K562 (cell line): ENCODE measurements around the gene XIRP1. TPM values are rescaled to one million over a fixed set of nuclear protein-coding genes. Genes with fewer than 3 reads are reported as not detected.
A peak's percentile ranks its signal among the peaks of the same experiment; 100 is the strongest.

Experiments
- HDAC3 ChIP-seq: fragments of 450-650 bp; IDR thresholded peaks from 2 replicates; pipeline ENCODE4 v1.6.1; 2018; ENCODE audit warnings: borderline replicate concordance, mild to moderate bottlenecking, moderate library complexity; ENCODE audit not compliant: partially characterized antibody
- MTA3 ChIP-seq: fragments of 450-650 bp; formaldehyde crosslinking; IDR thresholded peaks from 2 replicates; pipeline ENCODE4 v1.6.1; 2017; ENCODE audit warnings: mild to moderate bottlenecking, borderline replicate concordance
- RBM25 ChIP-seq: fragments of 200-400 bp; formaldehyde crosslinking; IDR thresholded peaks from 2 replicates; pipeline ENCODE4 v1.6.1; 2018; ENCODE audit warnings: low read length, low read depth, moderate library complexity; ENCODE audit not compliant: severe bottlenecking
- polyA plus RNA-seq, 8 experiments: library from polyadenylated mRNA; depleted of rRNA in 4 of 8; stranded (reverse) in 5 of 8; unstranded in 3 of 8; fragments of >200 nt; fragmentation: Nextera tagmentation in 2 of 8; fragmentation: Illumina TruSeq in 1 of 8; extraction: Ambion mirVana in 2 of 8; extraction: Trizol in 1 of 8; gene quantifications; 2 replicates each; pipeline versions ENCODE4 v1.2.1 to v1.2.3, GENCODE V29; 2011 to 2014; ENCODE audit warnings: inconsistent platforms in 1 of 8, missing spikeins in 1 of 8
- total RNA-seq, 7 experiments: library from RNA; depleted of rRNA in 6 of 7; stranded (reverse); fragments of >200 nt in 6 of 7; fragmentation: Illumina TruSeq in 2 of 7; extraction: Trizol in 2 of 7; gene quantifications; 2 replicates each; pipeline versions ENCODE4 v1.2.1 to v1.2.3, GENCODE V29; 2011 to 2021; ENCODE audit warnings: low replicate concordance in 1 of 7
- TF ChIP-seq, protein P1 (sequence below): fragments of 250-450 bp; sonication (Bioruptor Pico); IDR thresholded peaks from 2 replicates; pipeline ENCODE4 v1.4.0; 2020
- TF ChIP-seq, protein P2 (sequence below): fragments of 450-650 bp; IDR thresholded peaks from 2 replicates; pipeline ENCODE4 v1.6.1; 2016; ENCODE audit warnings: mild to moderate bottlenecking, moderate library complexity
- TF ChIP-seq, protein P3 (sequence below): sonication (generic); formaldehyde crosslinking; IDR thresholded peaks from 2 replicates; pipeline ENCODE4 v1.8.0; 2022; ENCODE audit warnings: missing genetic modification reagents, mild to moderate bottlenecking, borderline replicate concordance

The XIRP1 gene
- total and polyA plus RNA-seq, 9 of the 15 experiments (the other 6 are each of a cell fraction or from before 2014, with no cell fraction given): 0.03 to 0.27 (median 0.08) TPM; not detected in 3

DNA sequence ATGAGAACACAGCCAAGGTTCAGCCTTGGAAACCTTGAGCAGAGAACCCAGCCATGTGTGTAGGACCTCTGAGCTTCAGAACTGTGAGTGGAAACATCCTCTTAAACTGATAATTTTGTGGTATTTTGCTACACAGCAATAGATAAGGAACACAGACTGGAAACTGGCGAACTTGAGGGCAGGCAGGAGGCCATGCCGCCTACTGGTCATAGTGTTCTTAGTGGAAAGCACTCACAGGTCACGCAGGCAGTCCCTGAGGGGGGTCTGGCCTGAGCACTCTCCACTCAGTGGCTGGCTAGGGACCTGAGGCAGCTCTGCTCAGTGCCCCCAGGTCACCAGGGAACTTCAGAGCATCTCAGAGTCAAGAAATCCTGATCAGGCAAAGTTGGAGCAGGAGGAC lies 9.7 kb upstream of the XIRP1 start (continued):
- TF ChIP-seq, protein P1, sequence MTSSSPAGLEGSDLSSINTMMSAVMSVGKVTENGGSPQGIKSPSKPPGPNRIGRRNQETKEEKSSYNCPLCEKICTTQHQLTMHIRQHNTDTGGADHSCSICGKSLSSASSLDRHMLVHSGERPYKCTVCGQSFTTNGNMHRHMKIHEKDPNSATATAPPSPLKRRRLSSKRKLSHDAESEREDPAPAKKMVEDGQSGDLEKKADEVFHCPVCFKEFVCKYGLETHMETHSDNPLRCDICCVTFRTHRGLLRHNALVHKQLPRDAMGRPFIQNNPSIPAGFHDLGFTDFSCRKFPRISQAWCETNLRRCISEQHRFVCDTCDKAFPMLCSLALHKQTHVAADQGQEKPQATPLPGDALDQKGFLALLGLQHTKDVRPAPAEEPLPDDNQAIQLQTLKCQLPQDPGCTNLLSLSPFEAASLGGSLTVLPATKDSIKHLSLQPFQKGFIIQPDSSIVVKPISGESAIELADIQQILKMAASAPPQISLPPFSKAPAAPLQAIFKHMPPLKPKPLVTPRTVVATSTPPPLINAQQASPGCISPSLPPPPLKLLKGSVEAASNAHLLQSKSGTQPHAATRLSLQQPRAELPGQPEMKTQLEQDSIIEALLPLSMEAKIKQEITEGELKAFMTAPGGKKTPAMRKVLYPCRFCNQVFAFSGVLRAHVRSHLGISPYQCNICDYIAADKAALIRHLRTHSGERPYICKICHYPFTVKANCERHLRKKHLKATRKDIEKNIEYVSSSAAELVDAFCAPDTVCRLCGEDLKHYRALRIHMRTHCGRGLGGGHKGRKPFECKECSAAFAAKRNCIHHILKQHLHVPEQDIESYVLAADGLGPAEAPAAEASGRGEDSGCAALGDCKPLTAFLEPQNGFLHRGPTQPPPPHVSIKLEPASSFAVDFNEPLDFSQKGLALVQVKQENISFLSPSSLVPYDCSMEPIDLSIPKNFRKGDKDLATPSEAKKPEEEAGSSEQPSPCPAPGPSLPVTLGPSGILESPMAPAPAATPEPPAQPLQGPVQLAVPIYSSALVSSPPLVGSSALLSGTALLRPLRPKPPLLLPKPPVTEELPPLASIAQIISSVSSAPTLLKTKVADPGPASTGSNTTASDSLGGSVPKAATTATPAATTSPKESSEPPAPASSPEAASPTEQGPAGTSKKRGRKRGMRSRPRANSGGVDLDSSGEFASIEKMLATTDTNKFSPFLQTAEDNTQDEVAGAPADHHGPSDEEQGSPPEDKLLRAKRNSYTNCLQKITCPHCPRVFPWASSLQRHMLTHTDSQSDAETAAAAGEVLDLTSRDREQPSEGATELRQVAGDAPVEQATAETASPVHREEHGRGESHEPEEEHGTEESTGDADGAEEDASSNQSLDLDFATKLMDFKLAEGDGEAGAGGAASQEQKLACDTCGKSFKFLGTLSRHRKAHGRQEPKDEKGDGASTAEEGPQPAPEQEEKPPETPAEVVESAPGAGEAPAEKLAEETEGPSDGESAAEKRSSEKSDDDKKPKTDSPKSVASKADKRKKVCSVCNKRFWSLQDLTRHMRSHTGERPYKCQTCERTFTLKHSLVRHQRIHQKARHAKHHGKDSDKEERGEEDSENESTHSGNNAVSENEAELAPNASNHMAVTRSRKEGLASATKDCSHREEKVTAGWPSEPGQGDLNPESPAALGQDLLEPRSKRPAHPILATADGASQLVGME (CRISPR knock-in tag): peak; percentile 46; the same call in 1 of the 2 replicates
- TF ChIP-seq, protein P2, sequence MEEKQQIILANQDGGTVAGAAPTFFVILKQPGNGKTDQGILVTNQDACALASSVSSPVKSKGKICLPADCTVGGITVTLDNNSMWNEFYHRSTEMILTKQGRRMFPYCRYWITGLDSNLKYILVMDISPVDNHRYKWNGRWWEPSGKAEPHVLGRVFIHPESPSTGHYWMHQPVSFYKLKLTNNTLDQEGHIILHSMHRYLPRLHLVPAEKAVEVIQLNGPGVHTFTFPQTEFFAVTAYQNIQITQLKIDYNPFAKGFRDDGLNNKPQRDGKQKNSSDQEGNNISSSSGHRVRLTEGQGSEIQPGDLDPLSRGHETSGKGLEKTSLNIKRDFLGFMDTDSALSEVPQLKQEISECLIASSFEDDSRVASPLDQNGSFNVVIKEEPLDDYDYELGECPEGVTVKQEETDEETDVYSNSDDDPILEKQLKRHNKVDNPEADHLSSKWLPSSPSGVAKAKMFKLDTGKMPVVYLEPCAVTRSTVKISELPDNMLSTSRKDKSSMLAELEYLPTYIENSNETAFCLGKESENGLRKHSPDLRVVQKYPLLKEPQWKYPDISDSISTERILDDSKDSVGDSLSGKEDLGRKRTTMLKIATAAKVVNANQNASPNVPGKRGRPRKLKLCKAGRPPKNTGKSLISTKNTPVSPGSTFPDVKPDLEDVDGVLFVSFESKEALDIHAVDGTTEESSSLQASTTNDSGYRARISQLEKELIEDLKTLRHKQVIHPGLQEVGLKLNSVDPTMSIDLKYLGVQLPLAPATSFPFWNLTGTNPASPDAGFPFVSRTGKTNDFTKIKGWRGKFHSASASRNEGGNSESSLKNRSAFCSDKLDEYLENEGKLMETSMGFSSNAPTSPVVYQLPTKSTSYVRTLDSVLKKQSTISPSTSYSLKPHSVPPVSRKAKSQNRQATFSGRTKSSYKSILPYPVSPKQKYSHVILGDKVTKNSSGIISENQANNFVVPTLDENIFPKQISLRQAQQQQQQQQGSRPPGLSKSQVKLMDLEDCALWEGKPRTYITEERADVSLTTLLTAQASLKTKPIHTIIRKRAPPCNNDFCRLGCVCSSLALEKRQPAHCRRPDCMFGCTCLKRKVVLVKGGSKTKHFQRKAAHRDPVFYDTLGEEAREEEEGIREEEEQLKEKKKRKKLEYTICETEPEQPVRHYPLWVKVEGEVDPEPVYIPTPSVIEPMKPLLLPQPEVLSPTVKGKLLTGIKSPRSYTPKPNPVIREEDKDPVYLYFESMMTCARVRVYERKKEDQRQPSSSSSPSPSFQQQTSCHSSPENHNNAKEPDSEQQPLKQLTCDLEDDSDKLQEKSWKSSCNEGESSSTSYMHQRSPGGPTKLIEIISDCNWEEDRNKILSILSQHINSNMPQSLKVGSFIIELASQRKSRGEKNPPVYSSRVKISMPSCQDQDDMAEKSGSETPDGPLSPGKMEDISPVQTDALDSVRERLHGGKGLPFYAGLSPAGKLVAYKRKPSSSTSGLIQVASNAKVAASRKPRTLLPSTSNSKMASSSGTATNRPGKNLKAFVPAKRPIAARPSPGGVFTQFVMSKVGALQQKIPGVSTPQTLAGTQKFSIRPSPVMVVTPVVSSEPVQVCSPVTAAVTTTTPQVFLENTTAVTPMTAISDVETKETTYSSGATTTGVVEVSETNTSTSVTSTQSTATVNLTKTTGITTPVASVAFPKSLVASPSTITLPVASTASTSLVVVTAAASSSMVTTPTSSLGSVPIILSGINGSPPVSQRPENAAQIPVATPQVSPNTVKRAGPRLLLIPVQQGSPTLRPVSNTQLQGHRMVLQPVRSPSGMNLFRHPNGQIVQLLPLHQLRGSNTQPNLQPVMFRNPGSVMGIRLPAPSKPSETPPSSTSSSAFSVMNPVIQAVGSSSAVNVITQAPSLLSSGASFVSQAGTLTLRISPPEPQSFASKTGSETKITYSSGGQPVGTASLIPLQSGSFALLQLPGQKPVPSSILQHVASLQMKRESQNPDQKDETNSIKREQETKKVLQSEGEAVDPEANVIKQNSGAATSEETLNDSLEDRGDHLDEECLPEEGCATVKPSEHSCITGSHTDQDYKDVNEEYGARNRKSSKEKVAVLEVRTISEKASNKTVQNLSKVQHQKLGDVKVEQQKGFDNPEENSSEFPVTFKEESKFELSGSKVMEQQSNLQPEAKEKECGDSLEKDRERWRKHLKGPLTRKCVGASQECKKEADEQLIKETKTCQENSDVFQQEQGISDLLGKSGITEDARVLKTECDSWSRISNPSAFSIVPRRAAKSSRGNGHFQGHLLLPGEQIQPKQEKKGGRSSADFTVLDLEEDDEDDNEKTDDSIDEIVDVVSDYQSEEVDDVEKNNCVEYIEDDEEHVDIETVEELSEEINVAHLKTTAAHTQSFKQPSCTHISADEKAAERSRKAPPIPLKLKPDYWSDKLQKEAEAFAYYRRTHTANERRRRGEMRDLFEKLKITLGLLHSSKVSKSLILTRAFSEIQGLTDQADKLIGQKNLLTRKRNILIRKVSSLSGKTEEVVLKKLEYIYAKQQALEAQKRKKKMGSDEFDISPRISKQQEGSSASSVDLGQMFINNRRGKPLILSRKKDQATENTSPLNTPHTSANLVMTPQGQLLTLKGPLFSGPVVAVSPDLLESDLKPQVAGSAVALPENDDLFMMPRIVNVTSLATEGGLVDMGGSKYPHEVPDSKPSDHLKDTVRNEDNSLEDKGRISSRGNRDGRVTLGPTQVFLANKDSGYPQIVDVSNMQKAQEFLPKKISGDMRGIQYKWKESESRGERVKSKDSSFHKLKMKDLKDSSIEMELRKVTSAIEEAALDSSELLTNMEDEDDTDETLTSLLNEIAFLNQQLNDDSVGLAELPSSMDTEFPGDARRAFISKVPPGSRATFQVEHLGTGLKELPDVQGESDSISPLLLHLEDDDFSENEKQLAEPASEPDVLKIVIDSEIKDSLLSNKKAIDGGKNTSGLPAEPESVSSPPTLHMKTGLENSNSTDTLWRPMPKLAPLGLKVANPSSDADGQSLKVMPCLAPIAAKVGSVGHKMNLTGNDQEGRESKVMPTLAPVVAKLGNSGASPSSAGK: no peak
- TF ChIP-seq RBM25: no peak
- no peak for TF ChIP-seq MTA3
- no peak for TF ChIP-seq HDAC3
- TF ChIP-seq, protein P3, sequence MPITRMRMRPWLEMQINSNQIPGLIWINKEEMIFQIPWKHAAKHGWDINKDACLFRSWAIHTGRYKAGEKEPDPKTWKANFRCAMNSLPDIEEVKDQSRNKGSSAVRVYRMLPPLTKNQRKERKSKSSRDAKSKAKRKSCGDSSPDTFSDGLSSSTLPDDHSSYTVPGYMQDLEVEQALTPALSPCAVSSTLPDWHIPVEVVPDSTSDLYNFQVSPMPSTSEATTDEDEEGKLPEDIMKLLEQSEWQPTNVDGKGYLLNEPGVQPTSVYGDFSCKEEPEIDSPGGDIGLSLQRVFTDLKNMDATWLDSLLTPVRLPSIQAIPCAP (CRISPR knock-in tag): no peak
